GM18499 (cell line): ENCODE data around the gene PTPRG.

Experiments
- ATAC-seq: cut with Tn5 transposase; IDR thresholded peaks from one replicate; pipeline ENCODE4 v1.9.1; 2021; ENCODE audit warnings: moderate number of reproducible peaks; ENCODE audit not compliant: insufficient read depth, unreplicated experiment

Gene PTPRG

GRCh38 chr3:62318752-62319569 is 757.6 kb downstream of the PTPRG start:
- ATAC-seq, result peak; percentile 95

GRCh38 chr3:62319570-62320243 is 758.3 kb downstream of the PTPRG start:
- no peak for ATAC-seq

GRCh38 chr3:62323241-62323640 is 761.9 kb downstream of the PTPRG start:
- no peak for ATAC-seq

DNA sequence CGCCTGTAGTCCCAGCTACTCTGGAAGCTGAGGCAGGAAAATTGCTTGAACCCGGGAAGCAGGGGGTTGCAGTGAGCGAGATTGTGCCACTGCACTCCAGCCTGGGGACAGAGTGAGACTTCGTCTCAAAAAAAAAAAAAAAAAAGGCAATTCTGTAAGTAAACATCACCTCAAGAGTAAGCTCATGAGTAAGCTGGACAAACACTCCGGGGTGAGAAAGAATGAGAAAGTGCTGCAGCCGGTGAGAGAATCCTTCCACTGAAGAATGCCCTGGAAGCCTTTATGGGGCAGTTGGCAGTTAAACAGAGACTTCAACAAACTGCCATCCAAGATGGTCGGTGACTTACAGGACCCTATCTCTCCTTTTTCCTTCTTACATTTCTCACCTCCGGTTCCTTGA is 764.5 kb downstream of the PTPRG start:
- no peak for ATAC-seq

- ATAC-seq, result no peak
Observed at GRCh38 chr3:62329971-62330370, 768.6 kb downstream of the PTPRG start.

GRCh38 chr3:62332017-62332416 is 770.6 kb downstream of the PTPRG start:
- ATAC-seq, result no peak

- no peak for ATAC-seq
Observed at GRCh38 chr3:62332835-62333244, 771.5 kb downstream of the PTPRG start.

DNA sequence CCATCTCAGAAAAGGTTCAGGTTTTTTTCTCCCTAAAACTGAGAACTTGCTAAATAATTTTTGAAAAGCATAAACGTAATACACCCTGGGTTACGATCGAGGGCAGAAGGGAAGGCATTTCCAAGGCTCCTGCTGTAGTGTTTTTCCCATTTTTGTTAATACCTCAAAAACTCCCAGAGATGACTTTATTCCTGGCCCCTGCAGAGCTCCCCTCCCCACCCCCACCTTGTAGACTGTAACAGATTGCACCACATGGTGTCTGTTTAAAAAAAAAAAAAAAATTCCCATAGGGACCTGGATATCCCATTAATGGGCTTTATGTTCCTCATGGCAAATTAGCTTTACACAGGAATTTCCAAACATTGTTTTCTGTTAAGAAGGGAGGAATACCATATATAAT is 773.8 kb downstream of the PTPRG start:
- ATAC-seq, result no peak

GRCh38 chr3:62343755-62344154 is 782.4 kb downstream of the PTPRG start:
- ATAC-seq, result no peak
